ENCODE results near the gene DHX35. TPM values are rescaled to one million over a fixed set of nuclear protein-coding genes. Genes with fewer than 3 reads are reported as not detected.

The DHX35 gene
- total and polyA plus RNA-seq, 10 of the 15 experiments (the other 5 are each of a cell fraction or from before 2014, with no cell fraction given), result 4.3 to 21.6 (median 14.9) TPM

- TF ChIP-seq TARDBP (IDR thresholded peaks at IDR 0.05; ENCODE audit: borderline replicate concordance) (no peak), ASH2L (IDR thresholded peaks at IDR 0.05; ENCODE audit: borderline replicate concordance, low read depth) (no peak), MTA2 (IDR thresholded peaks at IDR 0.05; ENCODE audit: low read depth) (no peak), BACH1 (IDR thresholded peaks at IDR 0.05; ENCODE audit: borderline replicate concordance) (0 out of 2 replicates have a peak, but pooled peaks have one; percentile 32), ZSCAN29 (IDR thresholded peaks at IDR 0.05) (no peak; the same call in 1 of the 2 replicates), NFYA (IDR thresholded peaks at IDR 0.05; ENCODE audit: borderline replicate concordance, low read depth, low read length) (peak; percentile 43; the same call in 1 of the 2 replicates), CHD1 (IDR thresholded peaks at IDR 0.05; ENCODE audit: low read depth, low read length) (0 out of 2 replicates have a peak, but pooled peaks have one; percentile 42), SKIL (IDR thresholded peaks at IDR 0.05; ENCODE audit: low read depth, poor library complexity, severe bottlenecking) (no peak), MXI1 (IDR thresholded peaks at IDR 0.05; ENCODE audit: low read depth, low read length) (peak; percentile 97), LARP7 (IDR thresholded peaks at IDR 0.05) (peak; percentile 52), BCLAF1 (IDR thresholded peaks at IDR 0.05) (no peak), ATF3 (IDR thresholded peaks at IDR 0.05; ENCODE audit: borderline replicate concordance, extremely low read depth, low read depth, low read length) (no peak), SPI1 (IDR thresholded peaks at IDR 0.05; ENCODE audit: borderline replicate concordance, insufficient read depth, low read depth, low read length) (no peak), NR2C2 (IDR thresholded peaks at IDR 0.05; ENCODE audit: borderline replicate concordance, control insufficient read depth, insufficient read length, low read depth) (no peak), STAT1 (conservative IDR thresholded peaks at IDR 0.05) (no peak), HSF1 (IDR thresholded peaks at IDR 0.05; ENCODE audit: low read depth, low read length) (no peak), MEF2A (IDR thresholded peaks at IDR 0.05; ENCODE audit: insufficient read depth, low read depth, low read length) (no peak), RB1 (IDR thresholded peaks at IDR 0.05; ENCODE audit: borderline replicate concordance) (peak; percentile 15; the same call in 1 of the 2 replicates)
- TF ChIP-seq, protein P1, sequence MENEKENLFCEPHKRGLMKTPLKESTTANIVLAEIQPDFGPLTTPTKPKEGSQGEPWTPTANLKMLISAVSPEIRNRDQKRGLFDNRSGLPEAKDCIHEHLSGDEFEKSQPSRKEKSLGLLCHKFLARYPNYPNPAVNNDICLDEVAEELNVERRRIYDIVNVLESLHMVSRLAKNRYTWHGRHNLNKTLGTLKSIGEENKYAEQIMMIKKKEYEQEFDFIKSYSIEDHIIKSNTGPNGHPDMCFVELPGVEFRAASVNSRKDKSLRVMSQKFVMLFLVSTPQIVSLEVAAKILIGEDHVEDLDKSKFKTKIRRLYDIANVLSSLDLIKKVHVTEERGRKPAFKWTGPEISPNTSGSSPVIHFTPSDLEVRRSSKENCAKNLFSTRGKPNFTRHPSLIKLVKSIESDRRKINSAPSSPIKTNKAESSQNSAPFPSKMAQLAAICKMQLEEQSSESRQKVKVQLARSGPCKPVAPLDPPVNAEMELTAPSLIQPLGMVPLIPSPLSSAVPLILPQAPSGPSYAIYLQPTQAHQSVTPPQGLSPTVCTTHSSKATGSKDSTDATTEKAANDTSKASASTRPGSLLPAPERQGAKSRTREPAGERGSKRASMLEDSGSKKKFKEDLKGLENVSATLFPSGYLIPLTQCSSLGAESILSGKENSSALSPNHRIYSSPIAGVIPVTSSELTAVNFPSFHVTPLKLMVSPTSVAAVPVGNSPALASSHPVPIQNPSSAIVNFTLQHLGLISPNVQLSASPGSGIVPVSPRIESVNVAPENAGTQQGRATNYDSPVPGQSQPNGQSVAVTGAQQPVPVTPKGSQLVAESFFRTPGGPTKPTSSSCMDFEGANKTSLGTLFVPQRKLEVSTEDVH (IDR thresholded peaks at IDR 0.05; ENCODE audit: low read depth, partially characterized antibody), result no peak
Measured at GRCh38 chr20:38926142-38926933, 35.8 kb upstream of the DHX35 start, which contains the start of gene FAM83D (continued).
